Panc1 (cell line): ENCODE results near the gene FAM13A. TPM values are rescaled to one million over a fixed set of nuclear protein-coding genes. Genes with fewer than 3 reads are reported as not detected.

Source experiments
- ATAC-seq: fragments of 200-7000 bp; cut with Tn5 transposase; 2 replicates; pipeline ENCODE4 v1.9.1; 2020; ENCODE audit warnings: mild to moderate bottlenecking, moderate library complexity
- BruUV-seq: library from RNA; stranded (reverse); fragments of 400-500 nt; replicated peaks from 2 replicates; lab custom pipeline; 2021; lab: Mats Ljungman, UMichigan
- CTCF ChIA-PET: fragments of 300-600 bp; sonication (Branson Sonifier 250); formaldehyde crosslinking; loops from one replicate; lab custom pipeline; 2022; ENCODE audit warnings: antibody characterized with exemption; lab: Charles Lee
- POLR2A ChIA-PET: fragments of 300-600 bp; sonication (Branson Sonifier 250); formaldehyde crosslinking; loops from one replicate; lab custom pipeline; 2022; ENCODE audit warnings: antibody characterized with exemption; lab: Charles Lee
- DNase-seq: peaks from one replicate; pipeline ENCODE4 v3.0.0-alpha.2; 2010; ENCODE audit warnings: low read depth, low spot score
- H3K27ac ChIP-seq: 2 replicates; pipeline ENCODE4 v1.5.1; 2011; ENCODE audit warnings: mild to moderate bottlenecking, low read length, inconsistent platforms
- H3K27me3 ChIP-seq: fragments of 200-500 bp; sonication (Bioruptor generic); 2 replicates; pipeline ENCODE4 v1.6.0; 2014; ENCODE audit warnings: low read length, inconsistent platforms; ENCODE audit not compliant: control insufficient read depth, insufficient read depth
- H3K36me3 ChIP-seq: fragments of 200-500 bp; sonication (Bioruptor generic); 2 replicates; pipeline ENCODE4 v1.5.1; 2014; ENCODE audit warnings: inconsistent platforms, mild to moderate bottlenecking, low read length, moderate library complexity; ENCODE audit not compliant: control insufficient read depth, insufficient read depth
- H3K4me1 ChIP-seq: 2 replicates; pipeline ENCODE4 v1.5.1; 2011; ENCODE audit warnings: inconsistent platforms, mild to moderate bottlenecking, low read length, moderate library complexity; ENCODE audit not compliant: control insufficient read depth, insufficient read depth
- H3K4me3 ChIP-seq, 2 experiments: 2 replicates each; pipeline ENCODE4 v1.5.1; 2011 to 2012; ENCODE audit warnings: low read depth in 2 of 2, low read length in 2 of 2, mild to moderate bottlenecking in 2 of 2, inconsistent platforms in 1 of 2, moderate library complexity in 1 of 2
- H3K9me3 ChIP-seq: fragments of 200-500 bp; sonication (Bioruptor generic); 2 replicates; pipeline ENCODE4 v1.5.1; 2014; ENCODE audit warnings: low read depth, mild to moderate bottlenecking, inconsistent platforms, low read length, moderate library complexity; ENCODE audit not compliant: control insufficient read depth, insufficient read depth
- POLR2AphosphoS5 ChIP-seq: IDR thresholded peaks from 2 replicates; pipeline ENCODE4 v1.6.1; 2012; ENCODE audit warnings: mild to moderate bottlenecking, low read depth, low read length, moderate library complexity
- REST ChIP-seq, 2 experiments: IDR thresholded peaks; 2 replicates each; pipeline ENCODE4 v1.6.1; 2011 to 2012; ENCODE audit warnings: low read depth in 2 of 2, control low read depth in 1 of 2, low read length in 1 of 2, mild to moderate bottlenecking in 1 of 2, moderate library complexity in 1 of 2; ENCODE audit not compliant: insufficient read depth in 1 of 2
- SIN3A ChIP-seq: IDR thresholded peaks from 2 replicates; pipeline ENCODE4 v1.6.1; 2012; ENCODE audit warnings: low read depth, mild to moderate bottlenecking, low read length, moderate library complexity, borderline replicate concordance; ENCODE audit not compliant: insufficient read depth
- TCF7L2 ChIP-seq: IDR thresholded peaks from 2 replicates; pipeline ENCODE4 v1.6.1; 2011; ENCODE audit warnings: mild to moderate bottlenecking, low read depth, low read length, inconsistent platforms
- in situ Hi-C: cut with HindIII; loops from 2 replicates; pipeline ENCODE4 v1.10.0; 2016; ENCODE audit warnings: low sequenced_read_pairs, low pct_unique_long_range_greater_than_20kb
- intact Hi-C: fragments of 100-400 bp; cut with micrococcal nuclease; formaldehyde crosslinking; loops from one replicate; pipeline ENCODE4 v1.10.0; 2022; ENCODE audit not compliant: unreplicated experiment
- total RNA-seq: library from RNA; stranded (reverse); gene quantifications from one replicate; pipeline ENCODE4 v1.2.1, GENCODE V29; 2021; ENCODE audit not compliant: unreplicated experiment
- TF ChIP-seq, protein P1 (sequence below): fragments of 450-650 bp; IDR thresholded peaks from 2 replicates; pipeline ENCODE4 v1.5.1; 2017; ENCODE audit warnings: mild to moderate bottlenecking

Gene FAM13A
- total RNA-seq, 1 experiment from 2014 or later, result 5.8 TPM

GRCh38 chr4:88705223-88705622 lies 351.8 kb downstream of the FAM13A start:
- POLR2A ChIA-PET, result no interaction called here
- H3K4me1 ChIP-seq, result no peaks in the 10 kb centered on the region
- H3K4me3 ChIP-seq, result no peak overlapping the region
- no peak for DNase-seq
- H3K27ac ChIP-seq, result no peak overlapping the region
- CTCF ChIA-PET, result no interaction called here
- in situ Hi-C loops, result no loop called here
- no TSS peak for BruUV-seq
- H3K27me3 ChIP-seq, result no peaks in the 10 kb centered on the region
- intact Hi-C loops, result loop anchor here (5.0 to 10.0 kb wide), 2 partner anchors 90 to 317 kb away; no protein-coding TSS in a partner anchor
- TF ChIP-seq REST (IDR thresholded peaks at IDR 0.05; ENCODE audit: insufficient read depth in 1 of 2, low read depth in 2 of 2, low read length in 1 of 2) (no peak), TCF7L2 (no peak), POLR2AphosphoS5 (no peak), SIN3A (no peak)
- TF ChIP-seq, protein P1, sequence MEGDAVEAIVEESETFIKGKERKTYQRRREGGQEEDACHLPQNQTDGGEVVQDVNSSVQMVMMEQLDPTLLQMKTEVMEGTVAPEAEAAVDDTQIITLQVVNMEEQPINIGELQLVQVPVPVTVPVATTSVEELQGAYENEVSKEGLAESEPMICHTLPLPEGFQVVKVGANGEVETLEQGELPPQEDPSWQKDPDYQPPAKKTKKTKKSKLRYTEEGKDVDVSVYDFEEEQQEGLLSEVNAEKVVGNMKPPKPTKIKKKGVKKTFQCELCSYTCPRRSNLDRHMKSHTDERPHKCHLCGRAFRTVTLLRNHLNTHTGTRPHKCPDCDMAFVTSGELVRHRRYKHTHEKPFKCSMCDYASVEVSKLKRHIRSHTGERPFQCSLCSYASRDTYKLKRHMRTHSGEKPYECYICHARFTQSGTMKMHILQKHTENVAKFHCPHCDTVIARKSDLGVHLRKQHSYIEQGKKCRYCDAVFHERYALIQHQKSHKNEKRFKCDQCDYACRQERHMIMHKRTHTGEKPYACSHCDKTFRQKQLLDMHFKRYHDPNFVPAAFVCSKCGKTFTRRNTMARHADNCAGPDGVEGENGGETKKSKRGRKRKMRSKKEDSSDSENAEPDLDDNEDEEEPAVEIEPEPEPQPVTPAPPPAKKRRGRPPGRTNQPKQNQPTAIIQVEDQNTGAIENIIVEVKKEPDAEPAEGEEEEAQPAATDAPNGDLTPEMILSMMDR, result no peak
- no peaks in the 10 kb centered on the region for H3K36me3 ChIP-seq
- no peaks in the 10 kb centered on the region for H3K9me3 ChIP-seq
- no peak for ATAC-seq

- ChIA-PET POLR2A (no interaction called here), CTCF (no interaction called here)
- Histone ChIP-seq H3K4me1 (no peaks in the 10 kb centered on the region), H3K27me3 (no peaks in the 10 kb centered on the region), H3K9me3 (no peaks in the 10 kb centered on the region), H3K4me3 (no peak overlapping the region), H3K36me3 (no peaks in the 10 kb centered on the region), H3K27ac (no peak overlapping the region)
- in situ Hi-C loops, result no loop called here
- DNase-seq (no peak), ATAC-seq (no peak)
- TF ChIP-seq, protein P1, result no peak
- TF ChIP-seq POLR2AphosphoS5 (no peak), SIN3A (no peak), REST (IDR thresholded peaks at IDR 0.05; ENCODE audit: insufficient read depth in 1 of 2, low read depth in 2 of 2, low read length in 1 of 2) (no peak), TCF7L2 (no peak)
- intact Hi-C loops, result loop anchor here (10.0 kb wide), 1 partner anchor 92 kb away; no protein-coding TSS in a partner anchor
- no TSS peak for BruUV-seq
Observed at GRCh38 chr4:88702782-88703181, 354.2 kb downstream of the FAM13A start.
